Thyroid gland (tissue), 4 donors: Measurements from ENCODE around the gene PGBD2.

Experiments used
- POLR2A ChIP-seq, 2 donors: fragments of 450-650 bp; IDR thresholded peaks; one replicate each; pipeline ENCODE4 v1.6.1; 2017; ENCODE audit warnings: antibody characterized with exemption in 2 of 2, mild to moderate bottlenecking in 2 of 2, moderate library complexity in 1 of 2
- TF ChIP-seq, protein P1 (sequence below), 6 experiments: fragments of 200-600 bp in 3 of 6; fragments of 450-650 bp in 3 of 6; sonication (generic) in 3 of 6; IDR thresholded peaks; one replicate each; pipeline ENCODE4 v1.5.1; 2016 to 2019; ENCODE audit warnings: antibody characterized with exemption in 6 of 6, mild to moderate bottlenecking in 2 of 6, inconsistent platforms in 1 of 6, moderate library complexity in 1 of 6

DNA sequence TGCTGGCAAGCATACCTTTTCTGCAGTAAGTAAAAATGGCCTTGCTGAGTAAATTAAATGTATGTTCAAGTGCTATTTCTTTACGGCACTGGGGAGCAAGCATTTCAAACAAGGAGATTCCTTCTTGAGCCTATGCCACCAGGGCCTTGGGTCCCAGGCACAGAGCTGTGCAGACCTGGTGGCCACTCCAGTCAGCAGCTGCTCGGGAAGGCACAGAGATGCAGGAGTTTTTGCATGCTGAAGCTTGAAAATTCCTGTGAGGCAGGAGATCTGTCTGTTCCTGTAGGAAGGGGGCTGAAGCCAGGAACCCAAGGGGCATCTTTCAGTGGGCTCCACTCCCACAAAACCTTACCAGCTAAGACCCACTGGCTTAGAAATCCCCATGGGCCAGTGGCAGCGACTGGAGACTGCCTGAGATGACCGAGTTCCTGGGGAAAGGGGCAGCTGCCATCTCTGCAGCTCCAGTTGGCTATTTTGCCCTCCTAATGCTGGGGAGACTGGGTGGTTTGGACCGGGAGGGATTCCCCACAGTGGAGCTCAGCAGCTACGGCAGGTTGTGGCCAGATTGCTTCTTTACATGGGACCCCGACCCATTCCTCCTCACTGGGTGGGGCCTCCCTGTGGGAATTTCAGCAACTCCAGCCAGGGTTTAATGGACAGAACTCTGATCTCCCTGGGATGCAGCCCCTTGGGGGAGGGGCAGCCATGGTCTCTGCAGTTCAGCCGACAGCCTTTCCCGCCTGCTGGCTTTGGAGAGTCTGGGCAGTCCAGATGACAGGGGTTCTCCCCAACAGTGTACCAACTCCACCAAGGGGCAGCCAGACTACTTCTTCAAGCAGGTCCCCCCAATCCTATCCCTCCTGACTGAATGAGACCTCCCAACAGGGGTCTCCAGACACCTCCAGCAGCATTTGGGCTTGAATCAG lies 8.4 kb upstream of the PGBD2 start:
- no peak for TF ChIP-seq POLR2A (IDR thresholded peaks at IDR 0.05)
- TF ChIP-seq, protein P1, sequence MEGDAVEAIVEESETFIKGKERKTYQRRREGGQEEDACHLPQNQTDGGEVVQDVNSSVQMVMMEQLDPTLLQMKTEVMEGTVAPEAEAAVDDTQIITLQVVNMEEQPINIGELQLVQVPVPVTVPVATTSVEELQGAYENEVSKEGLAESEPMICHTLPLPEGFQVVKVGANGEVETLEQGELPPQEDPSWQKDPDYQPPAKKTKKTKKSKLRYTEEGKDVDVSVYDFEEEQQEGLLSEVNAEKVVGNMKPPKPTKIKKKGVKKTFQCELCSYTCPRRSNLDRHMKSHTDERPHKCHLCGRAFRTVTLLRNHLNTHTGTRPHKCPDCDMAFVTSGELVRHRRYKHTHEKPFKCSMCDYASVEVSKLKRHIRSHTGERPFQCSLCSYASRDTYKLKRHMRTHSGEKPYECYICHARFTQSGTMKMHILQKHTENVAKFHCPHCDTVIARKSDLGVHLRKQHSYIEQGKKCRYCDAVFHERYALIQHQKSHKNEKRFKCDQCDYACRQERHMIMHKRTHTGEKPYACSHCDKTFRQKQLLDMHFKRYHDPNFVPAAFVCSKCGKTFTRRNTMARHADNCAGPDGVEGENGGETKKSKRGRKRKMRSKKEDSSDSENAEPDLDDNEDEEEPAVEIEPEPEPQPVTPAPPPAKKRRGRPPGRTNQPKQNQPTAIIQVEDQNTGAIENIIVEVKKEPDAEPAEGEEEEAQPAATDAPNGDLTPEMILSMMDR (IDR thresholded peaks at IDR 0.05): no peak
